ENCODE data around the gene BUB3.
"Not testable (repeated sequence)": the region's sequence is repeated elsewhere in the genome, so short reads cannot be mapped to it uniquely, and the experiment has no call there.

BUB3 gene

DNA sequence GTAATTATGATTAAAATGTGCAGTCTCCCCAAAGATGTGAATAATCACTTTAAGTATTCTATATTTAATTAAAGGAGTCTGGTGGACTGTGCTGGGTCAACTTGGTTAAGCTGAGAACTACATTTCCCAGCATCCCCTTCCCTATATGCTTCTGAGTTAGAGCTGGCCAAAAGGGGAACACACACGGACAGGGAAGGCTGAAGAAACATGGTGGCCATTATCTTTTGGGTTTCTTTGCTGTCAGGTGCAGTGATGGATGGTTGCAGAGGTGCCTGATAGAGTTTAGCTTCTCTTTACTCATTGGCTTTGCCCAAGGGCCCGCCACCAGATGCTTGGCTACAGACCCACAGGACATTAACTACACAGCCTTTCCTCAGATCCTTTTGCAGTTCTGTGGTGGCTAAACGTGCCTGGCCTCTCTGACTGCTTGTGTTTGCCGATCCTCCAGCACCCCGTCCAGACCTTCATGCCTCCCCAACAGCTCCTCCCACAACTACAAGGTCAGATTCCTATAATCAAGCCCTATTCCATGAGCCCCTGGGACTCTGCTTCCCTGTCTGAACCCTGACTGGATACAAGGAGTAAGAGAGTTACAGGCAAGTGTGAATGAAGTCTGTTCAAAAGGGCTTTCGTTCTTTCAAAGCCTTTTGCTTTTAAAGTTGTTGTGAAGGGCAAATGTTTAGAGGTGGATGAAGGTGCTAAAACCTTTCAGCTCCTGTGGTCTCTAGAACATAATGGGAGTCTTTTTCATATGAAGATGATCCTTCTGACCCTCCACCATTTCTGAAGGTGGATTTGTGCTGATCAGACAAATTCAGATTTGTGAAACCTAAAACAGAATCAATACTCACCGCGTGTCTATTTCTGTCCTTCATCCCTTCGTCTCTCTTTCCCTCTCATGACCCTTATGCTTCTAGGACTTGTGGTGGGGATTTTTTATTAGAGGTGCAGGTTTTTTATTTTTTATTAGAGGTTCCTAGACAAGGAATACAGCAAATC lies 21.5 kb downstream of the BUB3 start:
- Histone ChIP-seq H3K27me3 (ENCODE audit: control insufficient read depth in 1 of 2, insufficient read depth in 2 of 2, low read length in 2 of 2) (no peaks in the 10 kb centered on the region), H3K9me3 (ENCODE audit: control insufficient read depth in 1 of 2, low read length in 2 of 2) (no peaks in the 10 kb centered on the region), H3K36me3 (ENCODE audit: control insufficient read depth in 1 of 2, insufficient read depth in 2 of 2, low read length in 2 of 2) (peaks cover 4 to 6% of the 10 kb centered on the region in 2 donors), H3K4me1 (ENCODE audit: control insufficient read depth in 1 of 2, insufficient read depth in 2 of 2, low read length in 2 of 2) (no peaks in the 10 kb centered on the region), H3K27ac (ENCODE audit: low read depth, low read length) (no peak overlapping the region), H3K4me3 (ENCODE audit: low read depth in 1 of 2, low read length in 2 of 2) (no peak overlapping the region), H3K9ac (ENCODE audit: low read depth in 1 of 2, low read length in 2 of 2) (no peak overlapping the region)

DNA sequence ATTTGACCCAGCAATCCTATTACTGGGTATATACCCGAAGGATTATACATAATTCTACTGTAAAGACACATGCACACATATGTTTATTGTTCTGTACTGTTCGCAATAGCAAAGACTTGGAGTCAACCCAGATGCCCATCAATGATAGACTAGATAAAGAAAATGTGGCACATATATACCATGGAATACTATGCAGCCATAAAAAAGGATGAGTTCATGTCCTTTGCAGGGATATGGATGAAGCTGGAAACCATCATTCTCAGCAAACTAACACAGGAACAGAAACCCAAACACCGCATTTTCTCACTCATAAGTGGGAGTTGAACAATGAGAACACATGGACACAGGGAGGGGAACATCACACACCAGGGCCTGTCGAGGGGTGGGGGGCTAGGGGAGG lies 24.2 kb downstream of the BUB3 start:
- H3K27me3 ChIP-seq (ENCODE audit: control insufficient read depth in 1 of 2, insufficient read depth in 2 of 2, low read length in 2 of 2); H3K9ac ChIP-seq (ENCODE audit: low read depth in 1 of 2, low read length in 2 of 2); H3K36me3 ChIP-seq (ENCODE audit: control insufficient read depth in 1 of 2, insufficient read depth in 2 of 2, low read length in 2 of 2); H3K9me3 ChIP-seq (ENCODE audit: control insufficient read depth in 1 of 2, low read length in 2 of 2); H3K4me1 ChIP-seq (ENCODE audit: control insufficient read depth in 1 of 2, insufficient read depth in 2 of 2, low read length in 2 of 2); H3K27ac ChIP-seq (ENCODE audit: low read depth, low read length); H3K4me3 ChIP-seq (ENCODE audit: low read depth in 1 of 2, low read length in 2 of 2): not testable (repeated sequence)

DNA sequence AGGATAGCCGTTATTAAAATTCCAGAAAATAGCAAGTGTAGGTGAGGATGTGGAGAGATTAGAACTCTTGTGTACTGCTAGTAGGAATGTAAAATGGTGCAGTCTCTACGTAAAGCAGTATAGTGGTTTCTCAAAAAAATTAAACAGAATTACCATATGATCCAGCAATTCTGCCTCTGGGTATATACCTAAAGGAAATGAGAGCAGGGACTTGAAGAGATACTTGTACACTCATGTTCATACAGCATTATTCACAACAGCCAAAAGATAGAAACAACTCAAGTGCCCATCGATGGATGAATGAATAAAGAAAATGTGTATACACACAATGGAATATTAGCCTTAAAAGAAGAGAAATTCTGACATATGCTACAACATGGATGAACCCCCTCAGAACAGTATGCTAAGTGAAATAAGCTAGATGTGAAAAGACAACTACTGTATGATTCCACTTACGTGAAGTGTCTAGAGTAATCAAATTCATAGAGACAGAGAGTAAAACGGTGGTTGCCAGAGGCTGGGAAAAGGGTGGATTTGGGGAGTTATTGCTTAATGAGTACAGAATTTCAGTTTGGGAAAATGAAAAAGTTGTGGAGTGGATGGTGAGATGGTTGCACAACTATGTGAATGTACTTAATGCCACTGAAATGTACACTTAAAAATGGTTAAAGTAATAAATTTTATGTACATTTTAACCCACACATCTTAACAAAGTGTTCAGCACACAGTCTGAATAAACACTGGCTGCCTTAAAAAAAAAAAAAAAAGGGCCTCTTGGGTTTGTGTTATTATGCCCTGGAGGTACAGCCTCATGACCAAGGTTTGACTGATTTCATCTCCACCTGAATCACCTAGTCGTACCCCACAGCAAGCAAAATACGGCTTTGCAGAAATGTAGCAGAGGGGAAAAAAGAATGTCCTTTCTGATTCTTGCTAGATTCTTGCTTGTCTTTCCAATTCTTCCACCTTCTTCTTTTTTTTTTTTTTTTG lies 26.2 kb downstream of the BUB3 start:
- H3K27ac ChIP-seq (ENCODE audit: low read depth, low read length) = no peak overlapping the region
- no peak overlapping the region for H3K4me3 ChIP-seq (ENCODE audit: low read depth in 1 of 2, low read length in 2 of 2)
- H3K9ac ChIP-seq (ENCODE audit: low read depth in 1 of 2, low read length in 2 of 2) = no peak overlapping the region
- H3K27me3 ChIP-seq (ENCODE audit: control insufficient read depth in 1 of 2, insufficient read depth in 2 of 2, low read length in 2 of 2) = no peaks in the 10 kb centered on the region
- peaks cover 7 to 10% of the 10 kb centered on the region in 2 donors for H3K9me3 ChIP-seq (ENCODE audit: control insufficient read depth in 1 of 2, low read length in 2 of 2)
- H3K4me1 ChIP-seq (ENCODE audit: control insufficient read depth in 1 of 2, insufficient read depth in 2 of 2, low read length in 2 of 2) = no peaks in the 10 kb centered on the region
- peaks cover 0 to 4% of the 10 kb centered on the region in 2 donors for H3K36me3 ChIP-seq (ENCODE audit: control insufficient read depth in 1 of 2, insufficient read depth in 2 of 2, low read length in 2 of 2)

DNA sequence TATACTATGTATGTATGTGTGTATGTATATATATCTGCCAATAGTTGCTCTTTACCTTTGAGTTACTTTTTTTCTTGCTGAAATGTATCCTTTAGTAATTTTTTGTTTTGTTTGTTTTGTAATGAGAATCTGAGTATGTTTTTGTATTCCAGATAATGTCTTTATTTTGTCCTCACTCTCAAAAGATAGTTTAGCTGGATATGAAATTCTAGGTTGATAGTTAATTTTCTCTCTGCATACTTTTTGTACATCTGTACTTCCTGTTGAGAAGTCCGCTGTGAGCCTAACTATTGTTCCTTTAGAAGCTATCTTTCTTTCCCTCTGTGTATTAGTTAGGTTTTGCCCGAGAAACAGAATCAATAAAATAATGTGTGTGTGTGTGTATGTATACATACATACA lies 29.5 kb downstream of the BUB3 start:
- Histone ChIP-seq H3K27me3 (ENCODE audit: control insufficient read depth in 1 of 2, insufficient read depth in 2 of 2, low read length in 2 of 2) (no peaks in the 10 kb centered on the region), H3K9me3 (ENCODE audit: control insufficient read depth in 1 of 2, low read length in 2 of 2) (peaks cover 7 to 13% of the 10 kb centered on the region in 2 donors), H3K4me3 (ENCODE audit: low read depth in 1 of 2, low read length in 2 of 2) (no peak overlapping the region), H3K36me3 (ENCODE audit: control insufficient read depth in 1 of 2, insufficient read depth in 2 of 2, low read length in 2 of 2) (no peaks in the 10 kb centered on the region), H3K4me1 (ENCODE audit: control insufficient read depth in 1 of 2, insufficient read depth in 2 of 2, low read length in 2 of 2) (no peaks in the 10 kb centered on the region), H3K9ac (ENCODE audit: low read depth in 1 of 2, low read length in 2 of 2) (no peak overlapping the region), H3K27ac (ENCODE audit: low read depth, low read length) (no peak overlapping the region)

DNA sequence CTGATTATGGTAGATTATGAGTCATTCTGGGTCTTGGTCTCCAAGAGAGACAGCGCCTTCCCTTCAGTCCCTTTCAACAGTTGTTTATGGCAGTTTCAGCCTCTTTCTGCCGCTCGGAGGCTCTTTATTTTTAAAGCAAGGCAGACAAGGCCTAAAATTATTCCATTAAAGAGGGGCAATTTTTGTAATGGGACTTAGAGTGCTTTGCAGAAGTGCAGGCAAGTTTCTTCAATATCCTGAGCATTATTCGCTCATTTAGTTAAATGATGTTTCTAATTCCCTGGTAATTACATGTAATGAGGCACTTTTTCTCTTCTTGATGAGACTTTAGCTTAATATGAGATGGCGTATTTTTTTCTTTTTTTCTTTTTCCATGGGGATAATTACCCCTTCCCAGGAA lies 33.6 kb downstream of the BUB3 start:
- no peak overlapping the region for H3K27ac ChIP-seq (ENCODE audit: low read depth, low read length)
- no peaks in the 10 kb centered on the region for H3K4me1 ChIP-seq (ENCODE audit: control insufficient read depth in 1 of 2, insufficient read depth in 2 of 2, low read length in 2 of 2)
- H3K9me3 ChIP-seq (ENCODE audit: control insufficient read depth in 1 of 2, low read length in 2 of 2) = peaks cover 7 to 13% of the 10 kb centered on the region in 2 donors
- H3K36me3 ChIP-seq (ENCODE audit: control insufficient read depth in 1 of 2, insufficient read depth in 2 of 2, low read length in 2 of 2) = no peaks in the 10 kb centered on the region
- no peak overlapping the region for H3K9ac ChIP-seq (ENCODE audit: low read depth in 1 of 2, low read length in 2 of 2)
- H3K4me3 ChIP-seq (ENCODE audit: low read depth in 1 of 2, low read length in 2 of 2) = no peak overlapping the region
- H3K27me3 ChIP-seq (ENCODE audit: control insufficient read depth in 1 of 2, insufficient read depth in 2 of 2, low read length in 2 of 2) = no peaks in the 10 kb centered on the region

DNA sequence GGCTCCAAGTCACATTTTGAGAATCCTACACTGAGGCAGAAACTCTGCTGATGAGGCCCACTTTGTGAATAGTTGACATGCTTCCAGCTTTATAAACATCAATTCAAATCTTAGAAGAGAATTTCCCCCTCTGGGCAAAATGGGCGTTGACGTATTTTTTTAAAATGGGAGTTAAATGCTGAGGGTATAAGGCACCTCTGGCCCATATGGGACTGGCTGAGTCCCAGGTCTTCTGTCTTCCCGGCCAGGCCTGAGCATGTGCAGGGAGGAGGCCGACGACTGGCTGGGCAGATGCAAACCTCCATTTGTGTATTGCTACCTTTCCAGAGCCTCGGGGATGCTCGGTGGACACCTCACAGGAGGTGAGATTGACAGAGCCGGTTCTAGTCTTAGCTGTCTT lies 37.7 kb downstream of the BUB3 start:
- Histone ChIP-seq H3K4me1 (ENCODE audit: control insufficient read depth in 1 of 2, insufficient read depth in 2 of 2, low read length in 2 of 2) (no peaks in the 10 kb centered on the region), H3K4me3 (ENCODE audit: low read depth in 1 of 2, low read length in 2 of 2) (no peak overlapping the region), H3K27ac (ENCODE audit: low read depth, low read length) (no peak overlapping the region), H3K27me3 (ENCODE audit: control insufficient read depth in 1 of 2, insufficient read depth in 2 of 2, low read length in 2 of 2) (no peaks in the 10 kb centered on the region), H3K9ac (ENCODE audit: low read depth in 1 of 2, low read length in 2 of 2) (no peak overlapping the region), H3K36me3 (ENCODE audit: control insufficient read depth in 1 of 2, insufficient read depth in 2 of 2, low read length in 2 of 2) (no peaks in the 10 kb centered on the region), H3K9me3 (ENCODE audit: control insufficient read depth in 1 of 2, low read length in 2 of 2) (no peaks in the 10 kb centered on the region)

DNA sequence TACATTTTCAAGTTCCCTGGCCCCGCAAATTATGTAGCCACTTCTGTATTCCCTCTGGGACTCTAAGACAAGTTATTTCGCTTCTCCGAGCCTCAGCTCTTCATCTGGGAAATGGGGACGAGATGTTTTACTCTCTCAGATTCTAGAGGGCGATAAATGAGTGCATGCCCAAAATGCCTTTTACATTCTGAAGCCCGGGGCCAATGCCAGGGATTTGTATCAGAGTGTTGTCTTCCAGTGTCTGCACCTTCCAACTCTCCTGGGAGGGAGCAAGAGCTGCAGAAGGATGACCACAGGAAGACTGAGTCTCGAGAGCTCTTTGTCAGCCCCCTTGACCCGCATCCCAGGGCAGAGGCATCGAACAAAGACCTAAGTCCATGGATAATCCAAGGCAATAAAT lies 39.9 kb downstream of the BUB3 start:
- no peak overlapping the region for H3K27ac ChIP-seq (ENCODE audit: low read depth, low read length)
- no peaks in the 10 kb centered on the region for H3K36me3 ChIP-seq (ENCODE audit: control insufficient read depth in 1 of 2, insufficient read depth in 2 of 2, low read length in 2 of 2)
- H3K9ac ChIP-seq (ENCODE audit: low read depth in 1 of 2, low read length in 2 of 2) = no peak overlapping the region
- no peaks in the 10 kb centered on the region for H3K27me3 ChIP-seq (ENCODE audit: control insufficient read depth in 1 of 2, insufficient read depth in 2 of 2, low read length in 2 of 2)
- no peak overlapping the region for H3K4me3 ChIP-seq (ENCODE audit: low read depth in 1 of 2, low read length in 2 of 2)
- H3K4me1 ChIP-seq (ENCODE audit: control insufficient read depth in 1 of 2, insufficient read depth in 2 of 2, low read length in 2 of 2) = no peaks in the 10 kb centered on the region
- H3K9me3 ChIP-seq (ENCODE audit: control insufficient read depth in 1 of 2, low read length in 2 of 2) = no peaks in the 10 kb centered on the region

DNA sequence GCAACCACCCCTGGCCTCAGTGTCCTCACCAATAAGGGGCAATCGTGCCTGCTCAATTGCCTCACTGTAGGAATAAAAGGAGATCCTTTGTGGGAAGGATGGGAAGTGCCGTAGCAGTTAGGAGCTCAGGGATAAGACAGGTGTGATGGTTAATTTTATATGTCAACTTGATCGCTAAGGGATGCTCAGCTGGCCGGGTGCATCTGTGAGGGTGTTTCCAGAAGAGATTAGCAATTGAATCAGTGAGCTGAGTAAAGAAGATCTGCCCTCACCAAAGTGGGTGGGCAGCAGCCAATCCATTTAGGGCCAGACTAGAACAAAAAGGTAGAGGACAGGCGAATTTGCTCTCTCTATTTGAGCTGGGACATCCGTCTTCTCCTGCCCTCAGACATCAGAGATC lies 46.3 kb downstream of the BUB3 start:
- Histone ChIP-seq H3K36me3 (ENCODE audit: control insufficient read depth in 1 of 2, insufficient read depth in 2 of 2, low read length in 2 of 2) (no peaks in the 10 kb centered on the region), H3K9me3 (ENCODE audit: control insufficient read depth in 1 of 2, low read length in 2 of 2) (no peaks in the 10 kb centered on the region), H3K27ac (ENCODE audit: low read depth, low read length) (no peak overlapping the region), H3K4me1 (ENCODE audit: control insufficient read depth in 1 of 2, insufficient read depth in 2 of 2, low read length in 2 of 2) (no peaks in the 10 kb centered on the region), H3K4me3 (ENCODE audit: low read depth in 1 of 2, low read length in 2 of 2) (no peak overlapping the region), H3K27me3 (ENCODE audit: control insufficient read depth in 1 of 2, insufficient read depth in 2 of 2, low read length in 2 of 2) (no peaks in the 10 kb centered on the region), H3K9ac (ENCODE audit: low read depth in 1 of 2, low read length in 2 of 2) (no peak overlapping the region)

DNA sequence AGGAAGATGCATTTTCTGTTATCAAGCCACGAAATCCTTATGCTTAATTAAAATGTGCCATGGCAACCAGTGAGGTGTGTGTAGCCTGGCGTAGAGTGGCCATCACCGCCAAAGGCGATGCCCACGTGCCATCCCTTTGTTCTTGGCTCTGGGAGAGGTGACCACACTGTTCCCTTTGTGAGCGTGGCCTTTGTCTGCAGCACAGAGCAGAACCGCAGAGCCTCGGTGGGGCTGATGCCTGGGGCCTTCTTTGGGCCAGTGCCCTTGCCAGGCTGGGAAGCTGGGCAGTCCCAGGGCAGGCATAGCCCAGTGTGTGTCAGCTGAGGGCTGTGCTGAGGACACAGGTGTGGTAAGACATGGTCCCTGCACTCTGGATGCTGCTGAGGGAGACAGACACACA lies 48.3 kb downstream of the BUB3 start:
- H3K4me3 ChIP-seq (ENCODE audit: low read depth in 1 of 2, low read length in 2 of 2) = no peak overlapping the region
- no peak overlapping the region for H3K27ac ChIP-seq (ENCODE audit: low read depth, low read length)
- no peaks in the 10 kb centered on the region for H3K36me3 ChIP-seq (ENCODE audit: control insufficient read depth in 1 of 2, insufficient read depth in 2 of 2, low read length in 2 of 2)
- H3K27me3 ChIP-seq (ENCODE audit: control insufficient read depth in 1 of 2, insufficient read depth in 2 of 2, low read length in 2 of 2) = no peaks in the 10 kb centered on the region
- no peaks in the 10 kb centered on the region for H3K9me3 ChIP-seq (ENCODE audit: control insufficient read depth in 1 of 2, low read length in 2 of 2)
- H3K4me1 ChIP-seq (ENCODE audit: control insufficient read depth in 1 of 2, insufficient read depth in 2 of 2, low read length in 2 of 2) = no peaks in the 10 kb centered on the region
- no peak overlapping the region for H3K9ac ChIP-seq (ENCODE audit: low read depth in 1 of 2, low read length in 2 of 2)

Measured in duodenal mucosa (tissue), 2 donors.